Activated CD4-positive, alpha-beta T cell treated with anti-CD3 and anti-CD28 coated beads, Interleukin-2, amount 10 ng/mL, durations not matched to agents 24 days and 14 days (primary cell): Measurements from ENCODE around the gene DDAH1. TPM values are rescaled to one million over a fixed set of nuclear protein-coding genes. Genes with fewer than 3 reads are reported as not detected.

Experiments
- DNase-seq: peaks from one replicate; pipeline ENCODE4 v3.0.0; 2022
- H3K27ac Mint-ChIP-seq: one replicate; pipeline ENCODE4 v1.8.0; 2022; ENCODE audit warnings: mild to moderate bottlenecking, mixed read lengths
- H3K27me3 Mint-ChIP-seq: one replicate; pipeline ENCODE4 v1.8.0; 2022; ENCODE audit warnings: mixed read lengths
- H3K36me3 Mint-ChIP-seq: one replicate; pipeline ENCODE4 v1.8.0; 2022; ENCODE audit warnings: low read depth, mild to moderate bottlenecking, mixed read lengths
- H3K4me1 Mint-ChIP-seq: one replicate; pipeline ENCODE4 v1.8.0; 2021; ENCODE audit warnings: mixed read lengths
- H3K4me3 Mint-ChIP-seq: one replicate; pipeline ENCODE4 v1.8.0; 2022; ENCODE audit warnings: mild to moderate bottlenecking, moderate library complexity, mixed read lengths
- H3K9me3 Mint-ChIP-seq: one replicate; pipeline ENCODE4 v1.8.0; 2021; ENCODE audit warnings: mixed read lengths
- intact Hi-C: fragments of 100-400 bp; cut with micrococcal nuclease; formaldehyde crosslinking; loops from one replicate; pipeline ENCODE4 v1.15.1; 2023
- total RNA-seq: library from RNA; stranded (reverse); gene quantifications from 2 replicates; pipeline ENCODE4 v1.2.3, GENCODE V29; 2022

Gene DDAH1
- total RNA-seq, 1 donor from 2014 or later, result not detected

GRCh38 chr1:85326336-85326735 lies 138.6 kb downstream of the DDAH1 start:
- intact Hi-C loops, result no loop called here
- Mint-ChIP-seq H3K4me1 (peaks cover 2% of the 10 kb centered on the region), H3K9me3 (no peaks in the 10 kb centered on the region), H3K36me3 (no peaks in the 10 kb centered on the region), H3K27me3 (peaks cover 57% of the 10 kb centered on the region), H3K4me3 (no peak overlapping the region), H3K27ac (no peak overlapping the region)
- DNase-seq, result no peak

- H3K27me3 Mint-ChIP-seq, result peaks cover 57% of the 10 kb centered on the region
- intact Hi-C loops, result no loop called here
Measured at GRCh38 chr1:85325920-85326319, 139.0 kb downstream of the DDAH1 start.

GRCh38 chr1:85323770-85324169 lies 141.2 kb downstream of the DDAH1 start:
- Mint-ChIP-seq H3K36me3 (no peaks in the 10 kb centered on the region), H3K27me3 (peaks cover 63% of the 10 kb centered on the region), H3K9me3 (no peaks in the 10 kb centered on the region), H3K27ac (no peak overlapping the region), H3K4me3 (no peak overlapping the region), H3K4me1 (peaks cover 11% of the 10 kb centered on the region)
- intact Hi-C loops, result no loop called here
- no peak for DNase-seq

More at GRCh38 chr1:85325920-85326319, 139.0 kb downstream of the DDAH1 start:
- Mint-ChIP-seq H3K4me1 (peaks cover 4% of the 10 kb centered on the region), H3K9me3 (no peaks in the 10 kb centered on the region), H3K36me3 (no peaks in the 10 kb centered on the region), H3K27ac (no peak overlapping the region), H3K4me3 (no peak overlapping the region)
- no peak for DNase-seq

DNA sequence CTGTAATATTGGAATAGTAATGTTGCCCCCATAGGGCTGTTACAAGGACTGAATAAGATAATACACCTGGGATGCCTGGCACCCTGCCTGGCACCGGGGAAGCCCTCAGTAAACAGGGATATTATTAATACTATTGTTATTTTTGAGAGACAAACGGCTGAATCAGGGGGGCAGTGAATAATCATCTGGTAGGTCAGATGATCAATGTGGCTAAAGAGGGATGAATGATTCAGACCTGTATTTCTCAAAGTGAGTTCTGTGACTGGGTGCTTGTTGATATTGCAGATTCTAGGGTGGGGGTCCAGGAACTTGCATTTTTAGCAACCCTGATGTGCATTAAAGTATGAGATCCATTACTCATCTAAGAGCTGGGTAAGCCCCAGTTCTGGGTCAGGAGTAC lies 142.3 kb downstream of the DDAH1 start:
- DNase-seq, result no peak
- Mint-ChIP-seq H3K9me3 (no peaks in the 10 kb centered on the region), H3K4me1 (peaks cover 11% of the 10 kb centered on the region), H3K4me3 (no peak overlapping the region), H3K27me3 (peaks cover 64% of the 10 kb centered on the region), H3K36me3 (no peaks in the 10 kb centered on the region), H3K27ac (no peak overlapping the region)
- intact Hi-C loops, result no loop called here

- Mint-ChIP-seq H3K4me1 (peaks cover 11% of the 10 kb centered on the region), H3K36me3 (no peaks in the 10 kb centered on the region), H3K4me3 (no peak overlapping the region), H3K9me3 (no peaks in the 10 kb centered on the region), H3K27me3 (peaks cover 65% of the 10 kb centered on the region), H3K27ac (no peak overlapping the region)
- intact Hi-C loops, result loop anchor here (1.0 kb wide), 1 partner anchor 23 kb away; no protein-coding TSS in a partner anchor
- DNase-seq, result peak; percentile 65
Measured at GRCh38 chr1:85321237-85321964, 143.6 kb downstream of the DDAH1 start.

DNA sequence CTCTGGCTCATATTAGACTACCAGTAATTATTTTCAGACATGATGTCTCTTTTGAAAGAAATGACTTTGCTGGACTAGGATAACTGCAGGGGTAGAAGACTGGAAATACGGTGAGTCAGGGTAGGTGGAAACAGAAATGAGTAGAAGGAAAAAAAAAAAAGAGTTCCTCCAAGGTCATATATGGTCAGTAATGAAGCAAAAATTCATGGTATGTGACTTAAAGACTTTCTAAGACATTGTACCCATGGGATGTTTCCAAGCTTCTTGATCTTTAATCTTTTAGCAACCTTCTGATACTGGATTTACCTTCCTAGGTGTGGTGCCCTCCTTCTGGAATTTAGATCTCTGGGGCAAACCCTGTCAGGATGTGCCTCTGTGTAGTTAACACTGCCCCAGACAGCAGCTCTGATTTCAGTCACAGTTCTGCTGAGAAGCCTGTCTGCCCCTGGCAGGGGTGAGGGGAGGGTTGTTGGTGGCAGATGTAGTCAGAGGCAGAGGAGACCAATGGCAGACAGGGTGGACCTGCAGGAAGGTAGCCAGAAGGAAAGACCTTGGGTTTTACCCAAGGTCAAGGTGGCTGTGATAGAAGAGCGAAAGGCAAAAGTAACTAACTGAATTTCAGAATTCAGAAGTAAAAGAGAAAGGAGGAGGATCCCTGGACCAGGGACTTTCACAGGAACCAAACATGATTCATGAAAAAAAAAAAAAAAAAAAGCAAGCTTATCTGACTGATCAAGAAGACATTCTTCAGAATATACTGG lies 144.4 kb downstream of the DDAH1 start:
- Mint-ChIP-seq H3K36me3 (no peaks in the 10 kb centered on the region), H3K27me3 (peaks cover 64% of the 10 kb centered on the region), H3K27ac (no peak overlapping the region), H3K4me1 (peaks cover 11% of the 10 kb centered on the region), H3K9me3 (no peaks in the 10 kb centered on the region), H3K4me3 (no peak overlapping the region)
- intact Hi-C loops, result loop anchor here (1.0 kb wide), 1 partner anchor 22 kb away; no protein-coding TSS in a partner anchor
- DNase-seq, result no peak

DNA sequence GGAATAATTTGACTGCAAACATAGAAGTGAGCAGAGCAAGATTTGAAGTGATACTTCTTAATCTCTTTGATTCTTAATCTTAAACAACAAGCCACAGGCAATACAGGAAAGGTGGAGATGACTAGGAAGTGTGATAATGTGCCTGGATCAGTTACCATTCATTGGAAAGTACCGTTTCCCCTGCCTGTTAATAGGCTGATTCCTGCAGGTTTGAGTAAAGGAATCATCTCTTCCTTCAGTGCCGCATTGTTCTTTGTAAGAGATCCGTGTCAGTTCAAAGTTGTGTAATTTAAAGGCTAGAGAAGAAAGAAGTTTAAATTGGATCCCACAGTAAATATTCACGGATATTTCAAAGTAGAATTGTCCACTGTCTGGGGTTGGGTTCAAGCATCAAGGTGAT lies 145.0 kb downstream of the DDAH1 start:
- intact Hi-C loops, result no loop called here
- peaks cover 61% of the 10 kb centered on the region for H3K27me3 Mint-ChIP-seq
- H3K4me1 Mint-ChIP-seq, result peaks cover 11% of the 10 kb centered on the region
- no peak overlapping the region for H3K27ac Mint-ChIP-seq
- DNase-seq, result no peak
- H3K9me3 Mint-ChIP-seq, result no peaks in the 10 kb centered on the region
- no peaks in the 10 kb centered on the region for H3K36me3 Mint-ChIP-seq
- no peak overlapping the region for H3K4me3 Mint-ChIP-seq

GRCh38 chr1:85319491-85319890 lies 145.5 kb downstream of the DDAH1 start:
- H3K36me3 Mint-ChIP-seq, result no peaks in the 10 kb centered on the region
- peaks cover 61% of the 10 kb centered on the region for H3K27me3 Mint-ChIP-seq
- no peaks in the 10 kb centered on the region for H3K9me3 Mint-ChIP-seq
- H3K27ac Mint-ChIP-seq, result no peak overlapping the region
- intact Hi-C loops, result no loop called here
- no peak overlapping the region for H3K4me3 Mint-ChIP-seq
- DNase-seq, result no peak
- H3K4me1 Mint-ChIP-seq, result peaks cover 11% of the 10 kb centered on the region

DNA sequence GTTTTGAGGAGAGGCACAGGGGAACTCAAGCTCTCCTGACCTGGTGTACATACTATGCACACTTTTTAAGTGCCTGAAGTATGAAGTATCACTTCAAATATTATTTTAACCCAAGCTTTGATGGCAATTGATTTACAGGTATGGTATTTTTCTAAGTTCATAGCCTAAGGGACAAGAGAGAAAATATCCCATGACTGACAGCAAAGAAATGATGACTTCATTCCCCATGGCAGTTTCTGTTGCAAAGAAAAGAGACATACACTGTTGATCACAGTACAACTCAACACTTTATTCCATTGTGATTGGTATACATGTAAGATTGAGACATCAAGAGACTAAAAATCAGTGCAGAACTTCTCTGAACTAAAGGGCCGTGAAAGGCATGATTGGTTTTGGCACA lies 146.7 kb downstream of the DDAH1 start:
- intact Hi-C loops, result no loop called here
- Mint-ChIP-seq H3K27me3 (peaks cover 62% of the 10 kb centered on the region), H3K27ac (no peak overlapping the region), H3K9me3 (no peaks in the 10 kb centered on the region), H3K36me3 (no peaks in the 10 kb centered on the region), H3K4me3 (no peak overlapping the region), H3K4me1 (peaks cover 11% of the 10 kb centered on the region)
- no peak for DNase-seq

DNA sequence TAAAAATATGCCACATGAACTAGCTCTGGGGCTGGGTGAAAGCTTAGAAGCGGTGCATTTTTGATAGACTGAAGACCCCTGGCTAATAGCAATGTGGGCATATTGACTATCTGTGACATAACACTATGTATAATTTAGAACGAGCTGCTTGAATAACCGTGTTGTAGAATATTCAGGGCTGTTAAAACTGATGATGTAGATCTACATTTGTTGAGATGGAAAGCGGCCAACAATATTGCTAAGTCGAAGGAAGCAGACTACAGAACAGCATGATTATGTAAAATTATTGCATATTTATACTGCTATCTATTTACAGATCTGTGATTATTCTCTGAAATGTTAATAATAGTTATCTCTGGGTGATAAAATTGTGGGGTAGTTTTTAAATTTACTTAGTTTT lies 147.4 kb downstream of the DDAH1 start:
- intact Hi-C loops, result no loop called here
- no peaks in the 10 kb centered on the region for H3K9me3 Mint-ChIP-seq
- peaks cover 11% of the 10 kb centered on the region for H3K4me1 Mint-ChIP-seq
- H3K36me3 Mint-ChIP-seq, result no peaks in the 10 kb centered on the region
- H3K4me3 Mint-ChIP-seq, result no peak overlapping the region
- no peak overlapping the region for H3K27ac Mint-ChIP-seq
- no peak for DNase-seq
- H3K27me3 Mint-ChIP-seq, result peaks cover 65% of the 10 kb centered on the region

GRCh38 chr1:85316321-85316720 lies 148.6 kb downstream of the DDAH1 start:
- no peak for DNase-seq
- Mint-ChIP-seq H3K27ac (no peak overlapping the region), H3K9me3 (no peaks in the 10 kb centered on the region), H3K27me3 (peaks cover 71% of the 10 kb centered on the region), H3K36me3 (no peaks in the 10 kb centered on the region), H3K4me1 (peaks cover 9% of the 10 kb centered on the region), H3K4me3 (no peak overlapping the region)
- intact Hi-C loops, result no loop called here

DNA sequence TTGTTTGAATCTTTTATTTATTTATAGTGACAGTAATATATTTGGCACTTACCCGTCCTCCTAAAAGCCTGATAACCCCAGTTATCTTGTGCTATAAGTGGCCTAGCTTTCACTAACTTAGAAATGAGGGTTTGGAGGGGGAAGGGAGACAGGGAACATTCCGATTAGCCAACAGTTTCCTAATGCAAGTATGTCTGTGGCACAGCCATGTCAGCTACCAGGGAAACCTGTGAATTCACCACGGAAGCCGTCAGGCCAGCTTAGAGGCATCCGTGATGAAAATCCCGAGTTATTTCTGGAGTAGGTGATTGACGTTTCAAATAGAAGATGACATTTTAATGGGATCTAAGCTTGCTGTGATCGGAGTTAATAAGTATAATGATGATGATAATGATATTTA lies 149.2 kb downstream of the DDAH1 start:
- Mint-ChIP-seq H3K36me3 (no peaks in the 10 kb centered on the region), H3K27me3 (peaks cover 72% of the 10 kb centered on the region), H3K4me3 (no peak overlapping the region), H3K9me3 (no peaks in the 10 kb centered on the region), H3K4me1 (peaks cover 6% of the 10 kb centered on the region), H3K27ac (no peak overlapping the region)
- intact Hi-C loops, result no loop called here
- no peak for DNase-seq

- Mint-ChIP-seq H3K27me3 (peaks cover 72% of the 10 kb centered on the region), H3K9me3 (no peaks in the 10 kb centered on the region), H3K4me3 (no peak overlapping the region), H3K27ac (no peak overlapping the region), H3K4me1 (no peaks in the 10 kb centered on the region), H3K36me3 (no peaks in the 10 kb centered on the region)
- no peak for DNase-seq
- intact Hi-C loops, result no loop called here
Measured at GRCh38 chr1:85314726-85315125, 150.2 kb downstream of the DDAH1 start.

DNA sequence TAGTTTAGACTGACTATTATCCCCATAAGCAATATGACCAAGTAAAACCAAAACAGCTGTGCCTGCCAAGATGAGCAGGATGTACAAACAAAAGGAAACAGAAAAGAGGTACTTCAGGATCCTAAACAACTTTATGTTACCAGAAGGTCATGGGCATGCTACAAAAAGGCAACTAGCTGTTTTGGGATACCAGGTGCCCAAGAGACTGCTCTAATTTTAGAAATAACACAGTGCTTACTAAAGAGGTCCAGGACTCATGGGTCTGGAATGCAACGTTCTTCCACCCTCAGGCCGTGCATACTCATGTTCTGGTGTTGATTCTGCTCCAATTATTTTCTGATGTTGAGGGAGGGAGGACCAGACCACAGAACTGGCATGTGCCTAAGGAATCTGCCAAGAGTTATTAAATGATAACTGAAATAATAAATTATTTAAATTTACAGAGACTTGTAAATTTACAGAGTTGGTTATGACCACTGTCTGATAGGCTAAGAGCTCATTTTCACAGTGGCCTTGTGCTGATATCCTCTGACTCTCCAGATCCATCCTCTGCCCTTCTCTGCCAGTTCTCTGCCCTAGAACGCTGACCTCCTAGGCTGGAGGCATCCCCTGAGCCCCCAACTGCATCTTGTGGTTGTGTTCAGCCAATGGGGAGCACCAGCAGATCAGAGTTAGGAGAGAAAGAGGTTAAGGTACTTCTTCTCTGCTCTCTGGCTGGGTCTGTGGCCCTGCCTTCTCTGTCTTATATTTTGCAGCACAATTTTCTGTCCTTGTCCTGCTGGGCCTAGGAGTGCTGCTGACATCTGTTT lies 150.9 kb downstream of the DDAH1 start:
- H3K27ac Mint-ChIP-seq, result no peak overlapping the region
- peaks cover 73% of the 10 kb centered on the region for H3K27me3 Mint-ChIP-seq
- H3K4me3 Mint-ChIP-seq, result no peak overlapping the region
- no peak for DNase-seq
- no peaks in the 10 kb centered on the region for H3K9me3 Mint-ChIP-seq
- no peaks in the 10 kb centered on the region for H3K36me3 Mint-ChIP-seq
- intact Hi-C loops, result no loop called here
- no peaks in the 10 kb centered on the region for H3K4me1 Mint-ChIP-seq
